NT2/D1 (cell line): Measurements from ENCODE around the gene TMX4.

Source experiments
- YY1 ChIP-seq: IDR thresholded peaks from 2 replicates; pipeline ENCODE4 v1.6.1; 2011; ENCODE audit not compliant: insufficient read length, insufficient read depth
- ZNF274 ChIP-seq: IDR thresholded peaks from 2 replicates; pipeline ENCODE4 v1.6.1; 2011; ENCODE audit warnings: mild to moderate bottlenecking, low read depth, low read length

DNA sequence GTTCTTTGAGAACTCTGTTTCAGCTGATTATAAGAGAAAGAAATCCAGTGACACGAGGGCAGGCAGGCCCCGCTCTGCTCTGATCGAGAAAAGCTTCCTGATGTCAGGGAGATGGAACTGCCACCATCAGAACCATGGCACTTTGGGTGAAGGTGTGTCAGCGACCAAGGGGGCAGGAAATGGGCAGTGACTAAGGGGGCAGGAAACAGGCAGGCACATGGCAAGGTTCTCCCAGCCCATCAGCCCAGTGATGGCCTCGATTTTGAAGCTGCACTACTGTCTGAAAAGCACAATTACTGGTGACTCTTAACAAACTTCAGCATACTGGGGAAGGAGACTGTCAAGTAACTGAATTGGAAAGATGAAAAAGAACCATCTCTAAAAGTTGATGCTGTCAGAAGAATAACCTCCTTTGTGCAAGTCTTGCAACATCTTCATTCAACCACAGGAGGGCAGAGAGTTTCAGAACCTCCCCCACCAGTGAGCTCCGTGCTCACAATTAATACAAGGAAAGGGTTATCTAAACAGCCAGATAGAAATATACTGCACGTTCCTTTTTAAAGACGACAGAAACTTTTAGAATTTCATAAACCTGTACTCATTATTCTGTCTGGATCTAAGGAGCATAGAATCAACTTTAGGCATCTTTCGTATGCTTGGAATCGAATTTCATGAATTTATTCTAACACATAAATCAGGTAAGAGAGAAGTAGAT, 39.1 kb downstream of the TMX4 start:
- no peak for TF ChIP-seq ZNF274
- TF ChIP-seq YY1, result no peak
